H1 (cell line): Measurements from ENCODE around the gene ABCG8. TPM values are rescaled to one million over a fixed set of nuclear protein-coding genes. Genes with fewer than 3 reads are reported as not detected.
"Not testable (repeated sequence)": the region's sequence is repeated elsewhere in the genome, so short reads cannot be mapped to it uniquely, and the experiment has no call there.

Experiments used
- CTCF ChIA-PET: fragments of 300-600 bp; sonication (Branson Sonifier 250); formaldehyde crosslinking; loops from one replicate; lab custom pipeline; 2021; ENCODE audit not compliant: partially characterized antibody; lab: Charles Lee
- POLR2A ChIA-PET: fragments of 300-600 bp; sonication (Branson Sonifier 250); formaldehyde crosslinking; loops from one replicate; lab custom pipeline; 2021; ENCODE audit warnings: inconsistent platforms; ENCODE audit not compliant: partially characterized antibody; lab: Charles Lee
- DNase-seq, 2 experiments: peaks; one replicate each; pipeline versions ENCODE4 v3.0.0 to v3.0.0-alpha.2; 2010 to 2022; ENCODE audit warnings: low spot score in 2 of 2, low read depth in 1 of 2, mixed read lengths in 1 of 2
- FAIRE-seq: peaks from 2 replicates; lab custom pipeline; 2011; peaks lifted over from hg19 to GRCh38; lab: Jason Lieb, UNC
- H2AFZ ChIP-seq: 2 replicates; pipeline ENCODE4 v1.8.1; 2012; ENCODE audit warnings: low read length, inconsistent platforms
- H2AK5ac ChIP-seq: 2 replicates; pipeline ENCODE4 v1.6.1; 2013; ENCODE audit warnings: low read depth, low read length
- H2BK120ac ChIP-seq: replicated peaks from 2 replicates; pipeline ENCODE3; 2013; ENCODE audit warnings: low read depth, low read length, inconsistent platforms
- H2BK12ac ChIP-seq: 2 replicates; pipeline ENCODE4 v1.6.1; 2013; ENCODE audit warnings: low read depth, low read length
- H2BK15ac ChIP-seq: 2 replicates; pipeline ENCODE4 v1.6.1; 2013; ENCODE audit warnings: low read length
- H2BK20ac ChIP-seq: 2 replicates; pipeline ENCODE4 v1.6.1; 2013; ENCODE audit warnings: low read length
- H2BK5ac ChIP-seq: 2 replicates; pipeline ENCODE4 v1.6.1; 2013; ENCODE audit warnings: low read depth, low read length
- H3K14ac ChIP-seq: 2 replicates; pipeline ENCODE4 v1.6.1; 2013; ENCODE audit warnings: inconsistent platforms; ENCODE audit not compliant: insufficient read length
- H3K18ac ChIP-seq: 2 replicates; pipeline ENCODE4 v1.6.1; 2013; ENCODE audit warnings: low read length; ENCODE audit errors: extremely low read depth
- H3K23ac ChIP-seq: 2 replicates; pipeline ENCODE4 v1.6.1; 2013; ENCODE audit warnings: inconsistent platforms; ENCODE audit not compliant: insufficient read length
- H3K23me2 ChIP-seq: 2 replicates; pipeline ENCODE4 v1.6.1; 2013; ENCODE audit warnings: low read depth, low read length
- H3K27ac ChIP-seq: 2 replicates; pipeline ENCODE4 v1.6.1; 2011; ENCODE audit warnings: low read depth, low read length, inconsistent platforms
- H3K27me3 ChIP-seq, 4 experiments: replicated peaks in 1 of 4; 1 replicate in 1 of 4; 2 replicates in 3 of 4; pipeline versions ENCODE4 v1.6.1 to v1.8.1; 2011 to 2013; ENCODE audit warnings: low read length in 3 of 4, mild to moderate bottlenecking in 3 of 4, inconsistent platforms in 2 of 4, mixed read lengths in 2 of 4, moderate library complexity in 1 of 4; ENCODE audit not compliant: control insufficient read depth in 3 of 4, insufficient read depth in 3 of 4; ENCODE audit errors: extremely low read depth in 1 of 4
- H3K36me3 ChIP-seq, 4 experiments: 2 replicates each; pipeline versions ENCODE4 v1.6.1 to v1.8.1; 2011 to 2013; ENCODE audit warnings: mild to moderate bottlenecking in 4 of 4, low read length in 3 of 4, moderate library complexity in 2 of 4, control low read depth in 1 of 4, inconsistent platforms in 1 of 4; ENCODE audit not compliant: insufficient read depth in 4 of 4, control insufficient read depth in 2 of 4
- H3K4ac ChIP-seq: replicated peaks from 2 replicates; pipeline ENCODE3; 2013; ENCODE audit warnings: low read length, low read depth, mixed read lengths, inconsistent platforms; ENCODE audit not compliant: insufficient read length
- H3K4me1 ChIP-seq, 4 experiments: replicated peaks in 1 of 4; 1 replicate in 1 of 4; 2 replicates in 3 of 4; pipeline versions ENCODE4 v1.6.1 to v1.8.1; 2011 to 2013; ENCODE audit warnings: low read length in 3 of 4, inconsistent platforms in 2 of 4, mixed read lengths in 1 of 4; ENCODE audit not compliant: insufficient read depth in 4 of 4, control insufficient read depth in 3 of 4
- H3K4me2 ChIP-seq, 2 experiments: 2 replicates each; pipeline versions ENCODE4 v1.6.1 to v1.8.1; 2011 to 2013; ENCODE audit warnings: low read depth in 2 of 2, low read length in 2 of 2, control low read depth in 1 of 2, inconsistent platforms in 1 of 2, mild to moderate bottlenecking in 1 of 2; ENCODE audit not compliant: insufficient read depth in 1 of 2
- H3K4me3 ChIP-seq, 4 experiments: fragments of 200-600, 300-600 bp in 1 of 4; sonication (generic), shearing (Covaris generic), sonication (Bioruptor Twin) in 1 of 4; 2 replicates each; pipeline versions ENCODE4 v1.5.1 to v1.8.1; 2011 to 2016; ENCODE audit warnings: low read length in 4 of 4, low read depth in 3 of 4, control low read depth in 2 of 4, inconsistent platforms in 2 of 4, mild to moderate bottlenecking in 2 of 4, mixed read lengths in 1 of 4, moderate library complexity in 1 of 4; ENCODE audit not compliant: insufficient read depth in 2 of 4; ENCODE audit errors: extremely low read depth in 1 of 4
- H3K56ac ChIP-seq: replicated peaks from 2 replicates; pipeline ENCODE3; 2013; ENCODE audit warnings: low read depth, mild to moderate bottlenecking, mixed read lengths, low read length, inconsistent platforms; ENCODE audit not compliant: insufficient read length
- H3K79me1 ChIP-seq: 2 replicates; pipeline ENCODE4 v1.6.1; 2013; ENCODE audit warnings: low read depth, low read length, control low read depth
- H3K79me2 ChIP-seq, 2 experiments: 2 replicates each; pipeline versions ENCODE4 v1.6.1 to v1.8.1; 2012 to 2013; ENCODE audit warnings: low read length in 2 of 2, mild to moderate bottlenecking in 2 of 2, inconsistent platforms in 1 of 2; ENCODE audit not compliant: insufficient read depth in 2 of 2, control insufficient read depth in 1 of 2
- H3K9ac ChIP-seq, 4 experiments: replicated peaks in 1 of 4; 1 replicate in 1 of 4; 2 replicates in 3 of 4; pipeline versions ENCODE4 v1.6.1 to v1.8.1; 2011 to 2013; ENCODE audit warnings: low read depth in 3 of 4, low read length in 3 of 4, control low read depth in 2 of 4, mild to moderate bottlenecking in 2 of 4, moderate library complexity in 2 of 4, inconsistent platforms in 1 of 4; ENCODE audit errors: extremely low read depth in 1 of 4
- H3K9me3 ChIP-seq, 2 experiments: 2 replicates each; pipeline versions ENCODE4 v1.6.1 to v1.8.1; 2012 to 2013; ENCODE audit warnings: mild to moderate bottlenecking in 2 of 2, moderate library complexity in 2 of 2, control low read depth in 1 of 2, inconsistent platforms in 1 of 2, low read depth in 1 of 2, low read length in 1 of 2, mixed read lengths in 1 of 2; ENCODE audit not compliant: insufficient read depth in 2 of 2
- H4K20me1 ChIP-seq, 2 experiments: replicated peaks in 1 of 2; 2 replicates each; pipeline versions ENCODE3 to v1.8.1; 2011 to 2013; ENCODE audit warnings: inconsistent platforms in 2 of 2, low read length in 2 of 2, mild to moderate bottlenecking in 1 of 2; ENCODE audit not compliant: insufficient read depth in 2 of 2, control insufficient read depth in 1 of 2
- H4K5ac ChIP-seq: 2 replicates; pipeline ENCODE4 v1.6.1; 2013; ENCODE audit warnings: low read length, low read depth, mixed read lengths, inconsistent platforms; ENCODE audit not compliant: insufficient read length
- H4K8ac ChIP-seq: 2 replicates; pipeline ENCODE4 v1.8.0; 2013; ENCODE audit warnings: mild to moderate bottlenecking, moderate library complexity, low read length, inconsistent platforms; ENCODE audit not compliant: insufficient read depth; ENCODE audit errors: extremely low read depth
- H4K91ac ChIP-seq: replicated peaks from 2 replicates; pipeline ENCODE3; 2013; ENCODE audit warnings: low read length, mixed read lengths, inconsistent platforms; ENCODE audit not compliant: insufficient read length
- CEBPB ChIP-seq: IDR thresholded peaks from 2 replicates; pipeline ENCODE4 v1.6.1; 2012; ENCODE audit warnings: low read depth, low read length
- WGBS, 2 experiments: shearing (Covaris generic) in 1 of 2; methylation state at CpG; one replicate each; pipeline versions ENCODE4 v1.1.6 to v1.1.7; 2013 to 2015; ENCODE audit warnings: low lambda C conversion rate in 2 of 2, mixed read lengths in 2 of 2, inconsistent platforms in 1 of 2, low coverage in 1 of 2, missing lambda C conversion rate in 1 of 2; ENCODE audit not compliant: insufficient replicate concordance in 2 of 2, insufficient coverage in 1 of 2, insufficient read length in 1 of 2; ENCODE audit errors: extremely low coverage in 1 of 2, missing lambda C conversion rate in 1 of 2; 5-methylcytosine and 5-hydroxymethylcytosine counted together
- polyA plus RNA-seq, 7 experiments: library from polyadenylated mRNA; depleted of rRNA in 3 of 7; stranded (reverse) in 5 of 7; unstranded in 2 of 7; fragments of >200 nt in 5 of 7; fragments of 200-250 nt in 2 of 7; gene quantifications; 1 replicate in 5 of 7; 2 replicates in 1 of 7; 4 replicates in 1 of 7; pipeline versions ENCODE4 v1.2.1 to v1.2.3, GENCODE V29; 2011 to 2013; ENCODE audit warnings: missing spikeins in 2 of 7, mixed read lengths in 2 of 7
- total RNA-seq: library from RNA; stranded (reverse); fragmentation: NEBNext Ultra II Directional; extraction: Animal tissue kit (Norgen Biotek cat#: 25700); gene quantifications from 2 replicates; pipeline ENCODE4 v1.2.1, GENCODE V29; 2021

ABCG8 gene
- total and polyA plus RNA-seq, 2 of the 8 experiments (the other 6 are each of a cell fraction or from before 2014, with no cell fraction given): not detected

GRCh38 chr2:43911136-43911790 is 72.5 kb downstream of the ABCG8 start:
- CTCF ChIA-PET, H3K18ac ChIP-seq, H3K4me3 ChIP-seq, H3K27me3 ChIP-seq, H2AK5ac ChIP-seq, H3K56ac ChIP-seq, FAIRE-seq, DNase-seq, H3K23me2 ChIP-seq, H4K8ac ChIP-seq, H3K27ac ChIP-seq, H3K23ac ChIP-seq, H3K79me1 ChIP-seq, H3K4me1 ChIP-seq, POLR2A ChIA-PET, H3K9me3 ChIP-seq, H4K20me1 ChIP-seq, H2BK15ac ChIP-seq, H2AFZ ChIP-seq, H2BK5ac ChIP-seq, H4K91ac ChIP-seq, H3K9ac ChIP-seq, H2BK12ac ChIP-seq, H4K5ac ChIP-seq, H3K4ac ChIP-seq, H2BK120ac ChIP-seq, H3K4me2 ChIP-seq, H3K79me2 ChIP-seq, H3K14ac ChIP-seq, H2BK20ac ChIP-seq: not testable (repeated sequence)
- peaks cover 4 to 70% (median 40%) of the 10 kb centered on the region in 4 experiments for H3K36me3 ChIP-seq
- 99% methylated on average over 6 of the region's 8 CpGs; no CpG with 5 or more reads in 1 of the 2 experiments for WGBS, 2 experiments
- peak; percentile 85 for TF ChIP-seq CEBPB
